Activated CD4-positive, alpha-beta memory T cell treated with anti-CD3 and anti-CD28 coated beads for 36 hours (primary cell): ENCODE measurements around the gene CD4. TPM values are rescaled to one million over a fixed set of nuclear protein-coding genes. Genes with fewer than 3 reads are reported as not detected.
A peak's percentile ranks its signal among the peaks of the same experiment; 100 is the strongest.

Source experiments
- CTCF ChIA-PET: fragments of 350-600 bp; sonication (Branson Sonifier 250); formaldehyde crosslinking; loops from one replicate; lab custom pipeline; 2021; ENCODE audit warnings: antibody characterized with exemption, inconsistent platforms; lab: Charles Lee
- POLR2A ChIA-PET: fragments of 350-600 bp; sonication (Branson Sonifier 250); formaldehyde crosslinking; loops from one replicate; lab custom pipeline; 2021; ENCODE audit warnings: antibody characterized with exemption; lab: Charles Lee
- DNase-seq: peaks from one replicate; pipeline ENCODE4 v3.0.0-alpha.2; 2020
- H3K27ac Mint-ChIP-seq: one replicate; pipeline ENCODE4 v1.8.0; 2021; ENCODE audit warnings: mixed read lengths
- H3K27me3 Mint-ChIP-seq: one replicate; pipeline ENCODE4 v1.8.0; 2021; ENCODE audit warnings: mixed read lengths
- H3K36me3 Mint-ChIP-seq: one replicate; pipeline ENCODE4 v1.8.0; 2021; ENCODE audit warnings: mixed read lengths
- H3K4me1 Mint-ChIP-seq: one replicate; pipeline ENCODE4 v1.8.0; 2021; ENCODE audit warnings: low read depth, mixed read lengths
- H3K4me3 Mint-ChIP-seq: one replicate; pipeline ENCODE4 v1.8.0; 2021; ENCODE audit warnings: mild to moderate bottlenecking, mixed read lengths
- H3K9me3 Mint-ChIP-seq: one replicate; pipeline ENCODE4 v1.8.0; 2021; ENCODE audit warnings: mixed read lengths
- intact Hi-C: fragments of 100-400 bp; cut with micrococcal nuclease; formaldehyde crosslinking; loops from one replicate; pipeline ENCODE4 v1.15.1; 2023
- total RNA-seq, 2 experiments: library from RNA; stranded (reverse); gene quantifications; one replicate each; pipeline ENCODE4 v1.2.3, GENCODE V29; 2021

CD4 gene
- total RNA-seq, 2 experiments from 2014 or later, result 290 to 300 TPM

DNA sequence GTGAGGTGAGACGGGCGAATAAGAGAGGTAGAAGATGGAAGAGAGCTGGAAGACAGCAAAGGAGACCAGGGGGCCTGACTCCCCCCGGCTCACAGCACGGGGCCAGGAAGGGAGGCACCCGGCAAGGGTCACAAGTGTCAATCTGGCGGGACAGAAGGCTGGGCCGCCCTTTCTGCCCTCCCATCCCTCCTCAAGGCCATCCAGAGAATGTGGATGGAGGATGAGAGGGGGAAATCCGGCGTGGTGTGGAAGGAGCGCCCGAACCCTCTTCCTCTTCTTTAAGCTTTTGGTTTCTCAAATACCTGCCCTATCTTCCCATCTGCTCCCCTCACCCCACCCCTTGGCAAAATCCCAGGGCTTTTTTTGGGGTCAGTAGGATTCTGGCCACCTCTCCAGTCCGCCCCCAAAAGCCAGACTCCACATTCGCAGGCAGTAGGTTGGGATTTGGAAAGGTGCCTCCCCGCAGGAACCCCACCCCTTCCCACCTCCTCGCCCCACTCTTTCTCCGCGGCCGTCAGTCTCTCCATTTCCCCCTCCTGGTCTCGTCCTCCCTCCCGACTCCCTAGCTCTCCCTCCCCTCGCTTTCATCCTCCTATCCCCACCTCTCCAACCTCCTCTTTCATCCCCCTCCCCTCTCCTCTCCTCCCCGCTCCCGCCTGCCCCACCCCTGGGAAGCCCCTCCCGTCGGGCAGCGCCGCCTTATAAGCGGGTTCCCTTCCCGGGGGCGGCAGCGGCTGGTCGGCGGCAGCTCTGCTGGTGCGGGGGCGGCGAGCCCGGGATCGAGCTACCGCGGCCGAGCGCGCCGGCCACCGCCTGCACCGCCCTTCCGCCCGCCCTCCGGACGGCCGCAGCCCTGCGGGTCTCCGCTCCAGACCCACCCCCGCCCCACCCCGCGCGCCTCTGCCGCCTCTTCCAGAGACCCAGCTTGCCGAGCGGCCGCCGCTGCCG is 23.4 kb upstream of the CD4 start, which contains the start of gene PTMS:
TSS of gene PTMS (plus strand) at position 730 of the 948 bp plus-strand sequence. CDS start 343 bp downstream, outside the sequence.
- Mint-ChIP-seq H3K4me3 (peak within 1 kb of the TSS; percentile 82), H3K27ac (peak within 1 kb of the TSS; percentile 24), H3K36me3 (peaks cover 7% of the 10 kb centered on the region), H3K9me3 (no peaks in the 10 kb centered on the region), H3K4me1 (peaks cover 33% of the 10 kb centered on the region), H3K27me3 (peaks cover 26% of the 10 kb centered on the region)
- peak; percentile 56 for DNase-seq
- intact Hi-C loops, result loop anchor here (2.0 kb wide), 1 partner anchor 13 kb away; the partner anchor contains the start of gene MLF2
- ChIA-PET CTCF (interaction anchor here (0.6 to 4.1 kb wide), 29 partner anchors 7 to 195 kb away, joined by 3 to 80 read pairs (median 4); partner anchors contain the start of genes CD4, CDCA3, COPS7A and MLF2), POLR2A (interaction anchor here (0.9 to 3.2 kb wide), 6 partner anchors 11 to 86 kb away, joined by 3 to 19 read pairs (median 6); partner anchors contain the start of genes CD4, MLF2 and USP5)

DNA sequence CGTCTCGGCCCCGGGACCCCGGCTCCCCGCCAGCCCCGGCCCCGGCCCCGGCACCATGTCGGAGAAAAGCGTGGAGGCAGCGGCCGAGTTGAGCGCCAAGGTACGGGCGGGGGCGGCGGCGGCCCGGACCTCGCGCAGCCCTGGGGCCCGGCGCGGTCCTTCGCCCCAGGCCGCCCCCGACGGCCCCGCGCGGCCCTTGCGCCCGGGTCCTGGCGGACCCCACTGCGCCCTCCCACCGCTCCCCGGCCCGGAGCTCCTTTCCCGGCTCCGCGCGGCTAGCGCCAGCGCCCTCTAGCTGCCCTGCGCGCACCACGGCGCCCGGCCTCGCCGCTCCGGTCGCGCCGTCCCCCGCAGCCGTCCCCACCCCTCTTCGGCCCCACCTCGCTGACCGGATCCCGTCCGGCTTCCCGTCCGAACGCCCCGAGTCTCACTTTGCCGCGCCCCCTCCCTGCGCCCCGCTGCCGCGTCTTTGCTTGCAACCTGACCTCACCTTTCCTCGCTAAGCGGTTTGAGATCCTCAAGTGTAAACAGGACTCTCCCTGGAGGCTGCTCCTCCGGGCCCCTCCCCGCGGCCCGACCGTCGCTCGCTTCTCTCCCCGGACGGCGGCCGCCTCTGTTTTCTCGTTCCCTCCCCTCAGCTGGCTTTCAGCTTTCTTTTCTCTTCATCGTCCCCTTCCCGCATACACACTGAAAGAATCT is 22.5 kb upstream of the CD4 start:
- peaks cover 10% of the 10 kb centered on the region for H3K36me3 Mint-ChIP-seq
- peak; percentile 72 for DNase-seq
- ChIA-PET POLR2A (interaction anchor here (0.8 to 3.2 kb wide), 8 partner anchors 10 to 100 kb away, joined by 3 to 19 read pairs (median 6); partner anchors contain the start of genes CD4, MLF2, TPI1 and USP5), CTCF (interaction anchor here (0.7 to 4.1 kb wide), 29 partner anchors 8 to 196 kb away, joined by 3 to 80 read pairs (median 4); partner anchors contain the start of genes CD4, CDCA3, COPS7A and MLF2)
- H3K9me3 Mint-ChIP-seq, result no peaks in the 10 kb centered on the region
- intact Hi-C loops, result loop anchor here (2.0 kb wide), 1 partner anchor 14 kb away; the partner anchor contains the start of gene MLF2
- peaks cover 41% of the 10 kb centered on the region for H3K4me1 Mint-ChIP-seq
- H3K27ac Mint-ChIP-seq, result peak overlapping the region; percentile 24
- peaks cover 26% of the 10 kb centered on the region for H3K27me3 Mint-ChIP-seq
- peak overlapping the region; percentile 82 for H3K4me3 Mint-ChIP-seq

DNA sequence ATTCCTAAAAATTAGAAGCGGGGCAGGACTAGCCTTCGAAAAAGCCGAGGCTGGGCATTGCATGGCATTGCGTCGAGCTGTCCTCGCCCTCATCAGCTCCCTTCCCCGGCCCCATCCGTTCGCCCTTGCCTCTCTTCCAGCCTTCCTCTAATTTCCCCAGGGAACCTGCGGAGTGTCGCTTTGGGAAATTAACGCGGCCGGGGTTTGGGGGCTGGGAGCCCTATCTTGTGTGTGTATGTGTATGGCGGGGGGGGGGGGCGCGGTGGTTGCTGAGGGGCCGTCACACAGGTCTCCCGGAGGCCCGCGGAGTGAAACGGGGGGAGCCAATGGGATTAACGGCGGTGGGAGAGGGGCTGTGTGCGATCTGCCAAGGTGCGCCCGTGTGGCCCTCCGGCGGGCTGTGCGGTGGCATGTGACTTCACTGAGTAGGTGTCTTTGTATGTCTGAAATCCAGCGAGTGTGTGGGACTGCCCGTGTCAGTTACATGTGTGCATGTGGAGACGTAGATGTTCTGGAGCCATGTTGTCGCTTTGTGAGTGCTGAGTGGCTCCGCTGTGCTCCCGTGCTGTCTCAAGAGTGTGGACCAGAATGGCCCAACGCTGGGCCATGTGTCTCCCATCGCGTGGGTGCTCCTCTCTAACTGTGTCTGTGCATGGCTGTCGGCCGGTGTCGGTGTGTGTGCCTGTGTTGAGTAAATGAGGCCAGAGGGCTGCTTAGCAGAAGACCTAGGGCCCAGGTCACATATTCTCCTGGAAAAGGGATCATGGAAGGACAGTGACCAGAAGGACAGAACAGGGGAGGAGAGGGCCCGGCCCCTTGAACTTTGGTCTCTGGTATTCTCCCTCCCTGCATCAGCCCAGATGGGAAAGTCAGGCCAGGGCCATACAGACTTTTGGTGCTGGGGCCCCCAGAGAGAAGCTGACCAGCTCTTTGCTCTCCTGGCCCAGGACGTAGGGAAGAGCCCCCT is 21.7 kb upstream of the CD4 start:
- peaks cover 10% of the 10 kb centered on the region for H3K36me3 Mint-ChIP-seq
- CTCF ChIA-PET, result interaction anchor here (0.7 to 4.1 kb wide), 25 partner anchors 8 to 197 kb away, joined by 3 to 80 read pairs (median 4); partner anchors contain the start of genes CD4, CDCA3, COPS7A and MLF2
- H3K4me3 Mint-ChIP-seq, result peak overlapping the region; percentile 82
- DNase-seq, result no peak
- POLR2A ChIA-PET, result interaction anchor here (0.8 to 3.2 kb wide), 7 partner anchors 11 to 139 kb away, joined by 3 to 19 read pairs (median 5); partner anchors contain the start of genes CD4, MLF2, TPI1 and USP5
- peak overlapping the region; percentile 24 for H3K27ac Mint-ChIP-seq
- intact Hi-C loops, result loop anchor here (2.0 kb wide), 1 partner anchor 15 kb away; the partner anchor contains the start of gene MLF2
- H3K4me1 Mint-ChIP-seq, result peaks cover 48% of the 10 kb centered on the region
- H3K9me3 Mint-ChIP-seq, result no peaks in the 10 kb centered on the region
- H3K27me3 Mint-ChIP-seq, result peaks cover 26% of the 10 kb centered on the region

DNA sequence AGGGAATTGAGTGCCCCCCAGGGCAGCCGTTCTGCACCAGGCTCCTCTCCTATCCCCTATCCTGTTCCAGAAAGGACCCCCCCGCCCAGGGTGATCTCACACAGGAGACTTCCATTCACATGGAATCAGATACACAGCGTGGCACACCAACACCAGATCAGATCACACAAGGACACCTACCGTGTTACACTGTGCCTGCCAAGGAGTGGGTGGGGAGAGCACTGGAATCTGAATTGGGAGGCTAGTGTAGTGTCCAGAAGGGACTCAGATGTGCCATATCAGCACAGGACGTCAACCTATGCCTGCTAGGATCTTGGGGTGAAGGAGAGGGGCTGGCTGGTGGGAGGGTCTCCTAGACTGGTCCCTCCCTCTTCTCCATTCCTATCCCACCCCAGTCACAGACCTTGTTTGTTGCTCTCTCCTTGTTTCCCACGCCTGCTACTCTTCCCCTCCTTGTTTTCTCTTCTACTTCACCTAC is 20.9 kb upstream of the CD4 start:
- no peak for DNase-seq
- peaks cover 51% of the 10 kb centered on the region for H3K4me1 Mint-ChIP-seq
- CTCF ChIA-PET, result interaction anchor here (1.1 to 4.1 kb wide), 4 partner anchors 9 to 15 kb away, joined by 4 to 80 read pairs (median 16); partner anchors contain the start of gene MLF2
- peaks cover 28% of the 10 kb centered on the region for H3K27me3 Mint-ChIP-seq
- intact Hi-C loops, result no loop called here
- H3K27ac Mint-ChIP-seq, result no peak overlapping the region
- H3K4me3 Mint-ChIP-seq, result peak overlapping the region; percentile 82
- H3K36me3 Mint-ChIP-seq, result peaks cover 14% of the 10 kb centered on the region
- POLR2A ChIA-PET, result interaction anchor here (1.1 to 3.2 kb wide), 2 partner anchors 15 to 139 kb away, joined by 3 to 19 read pairs; partner anchors contain the start of gene MLF2
- no peaks in the 10 kb centered on the region for H3K9me3 Mint-ChIP-seq

GRCh38 chr12:6768990-6769389 is 20.3 kb upstream of the CD4 start:
- Mint-ChIP-seq H3K27me3 (peaks cover 28% of the 10 kb centered on the region), H3K9me3 (no peaks in the 10 kb centered on the region), H3K4me1 (peaks cover 51% of the 10 kb centered on the region), H3K27ac (no peak overlapping the region), H3K4me3 (no peak overlapping the region), H3K36me3 (peaks cover 16% of the 10 kb centered on the region)
- peak; percentile 36 for DNase-seq
- intact Hi-C loops, result no loop called here
- POLR2A ChIA-PET, result interaction anchor here (0.6 to 1.2 kb wide), 2 partner anchors 20 to 80 kb away, joined by 3 to 6 read pairs; partner anchors contain the start of genes CD4 and ZNF384
- CTCF ChIA-PET, result interaction anchor here (1.3 to 3.7 kb wide), 4 partner anchors 9 to 23 kb away, joined by 5 to 24 read pairs (median 14); partner anchors contain the start of gene MLF2

- Mint-ChIP-seq H3K9me3 (no peaks in the 10 kb centered on the region), H3K27me3 (peaks cover 21% of the 10 kb centered on the region), H3K4me3 (peak overlapping the region; percentile 10), H3K36me3 (peaks cover 22% of the 10 kb centered on the region), H3K4me1 (peaks cover 51% of the 10 kb centered on the region), H3K27ac (peak overlapping the region; percentile 55)
- ChIA-PET CTCF (interaction anchor here (1.2 to 3.7 kb wide), 7 partner anchors 9 to 56 kb away, joined by 4 to 24 read pairs (median 12); partner anchors contain the start of gene MLF2), POLR2A (interaction anchor here (0.6 to 1.2 kb wide), 2 partner anchors 20 to 80 kb away, joined by 3 to 6 read pairs; partner anchors contain the start of genes CD4 and ZNF384)
- intact Hi-C loops, result no loop called here
- DNase-seq, result no peak
Observed at GRCh38 chr12:6769666-6770065, 19.7 kb upstream of the CD4 start.

DNA sequence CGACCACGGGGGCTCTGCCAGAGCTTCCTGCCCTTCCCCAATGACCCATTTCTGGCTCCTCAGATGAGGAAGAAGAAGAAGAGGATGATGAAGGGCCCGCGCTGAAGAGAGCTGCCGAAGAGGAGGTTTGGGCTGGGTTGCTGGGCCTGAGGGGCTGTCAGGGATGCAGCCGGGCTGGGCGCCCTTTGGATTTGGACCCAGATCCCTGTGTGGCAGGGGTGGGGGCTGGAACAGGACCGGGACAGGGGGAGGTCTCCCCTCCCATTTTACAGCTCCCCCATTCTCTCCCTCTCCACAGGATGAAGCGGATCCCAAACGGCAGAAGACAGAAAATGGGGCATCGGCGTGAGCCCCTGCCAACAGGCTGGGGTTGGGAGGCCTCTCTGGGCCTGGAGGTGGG is 19.2 kb upstream of the CD4 start:
- H3K4me3 Mint-ChIP-seq, result peak overlapping the region; percentile 10
- peak overlapping the region; percentile 55 for H3K27ac Mint-ChIP-seq
- peaks cover 27% of the 10 kb centered on the region for H3K36me3 Mint-ChIP-seq
- H3K4me1 Mint-ChIP-seq, result peaks cover 53% of the 10 kb centered on the region
- peaks cover 19% of the 10 kb centered on the region for H3K27me3 Mint-ChIP-seq
- ChIA-PET POLR2A (interaction anchor here (0.6 to 2.0 kb wide), 3 partner anchors 11 to 168 kb away, joined by 3 to 10 read pairs (median 6); partner anchors contain the start of gene ZNF384), CTCF (interaction anchor here (1.2 to 3.7 kb wide), 7 partner anchors 8 to 55 kb away, joined by 4 to 24 read pairs (median 12); partner anchors contain the start of gene MLF2)
- intact Hi-C loops, result no loop called here
- DNase-seq, result no peak
- no peaks in the 10 kb centered on the region for H3K9me3 Mint-ChIP-seq

DNA sequence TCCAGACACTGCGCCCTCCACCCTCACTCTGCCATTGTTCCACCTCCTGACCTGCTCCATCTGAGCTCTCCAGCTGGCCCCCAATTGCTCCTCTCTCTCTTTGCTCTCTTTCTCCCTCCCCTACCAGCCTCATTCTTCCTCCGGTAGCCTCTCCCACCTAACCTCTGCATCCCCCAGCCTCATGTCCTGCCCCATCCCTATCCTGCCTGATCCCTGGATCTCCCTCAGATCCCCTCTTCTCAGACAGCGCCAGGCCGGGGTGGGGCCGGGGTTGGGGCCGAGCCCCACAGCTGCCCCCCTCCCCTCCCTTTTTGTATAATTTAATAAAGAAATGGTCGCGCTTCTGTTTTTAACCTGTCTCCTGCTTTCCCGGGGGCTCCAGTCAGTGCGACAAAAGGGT is 18.7 kb upstream of the CD4 start:
- intact Hi-C loops, result no loop called here
- no peak for DNase-seq
- Mint-ChIP-seq H3K9me3 (no peaks in the 10 kb centered on the region), H3K27ac (peak overlapping the region; percentile 84), H3K4me3 (no peak overlapping the region), H3K4me1 (peaks cover 53% of the 10 kb centered on the region), H3K27me3 (peaks cover 14% of the 10 kb centered on the region), H3K36me3 (peaks cover 32% of the 10 kb centered on the region)
- ChIA-PET CTCF (interaction anchor here (0.7 to 3.7 kb wide), 6 partner anchors 10 to 55 kb away, joined by 3 to 24 read pairs (median 12); partner anchors contain the start of gene MLF2), POLR2A (interaction anchor here (0.6 to 2.1 kb wide), 3 partner anchors 10 to 167 kb away, joined by 3 to 10 read pairs (median 8); partner anchors contain the start of gene CD4)

DNA sequence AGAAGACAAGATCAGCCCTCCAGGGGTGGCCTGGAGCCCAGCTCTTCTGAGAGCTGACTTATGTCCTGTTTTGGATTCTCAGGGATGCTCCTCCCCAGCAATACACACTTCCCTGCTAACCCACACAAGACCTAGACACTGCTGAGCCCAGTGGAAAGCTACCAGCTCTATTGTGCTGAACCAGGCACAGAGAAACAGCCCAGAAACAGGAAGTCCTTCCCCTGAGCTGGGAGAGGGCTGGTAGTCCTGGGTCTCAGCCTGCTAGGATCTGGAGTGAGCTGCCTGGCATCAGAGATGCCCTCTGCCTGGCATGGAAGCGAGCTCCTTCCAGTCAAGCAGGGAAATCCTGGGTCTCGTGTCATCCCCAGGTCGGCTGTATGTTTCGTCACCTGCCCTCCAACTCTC is 18.2 kb upstream of the CD4 start:
- Mint-ChIP-seq H3K9me3 (no peaks in the 10 kb centered on the region), H3K36me3 (peaks cover 37% of the 10 kb centered on the region), H3K4me1 (peaks cover 57% of the 10 kb centered on the region), H3K4me3 (no peak overlapping the region), H3K27ac (peak overlapping the region; percentile 84), H3K27me3 (peaks cover 13% of the 10 kb centered on the region)
- POLR2A ChIA-PET, result interaction anchor here (0.8 to 2.1 kb wide), 3 partner anchors 10 to 97 kb away, joined by 3 to 10 read pairs (median 8); partner anchors contain the start of genes CD4 and TPI1
- DNase-seq, result peak; percentile 55
- intact Hi-C loops, result no loop called here
- CTCF ChIA-PET, result interaction anchor here (0.6 to 3.7 kb wide), 8 partner anchors 9 to 201 kb away, joined by 3 to 24 read pairs (median 8); partner anchors contain the start of gene MLF2
